GM19452 (cell line): ENCODE measurements around the gene P2RY8.
"Not testable (repeated sequence)": the region's sequence is repeated elsewhere in the genome, so short reads cannot be mapped to it uniquely, and the experiment has no call there.

Source experiments
- ATAC-seq: cut with Tn5 transposase; IDR thresholded peaks from one replicate; pipeline ENCODE4 v1.9.1; 2021; ENCODE audit not compliant: unreplicated experiment

The P2RY8 gene

GRCh38 chrX:1520350-1520749 is 16.6 kb downstream of the P2RY8 start:
- ATAC-seq: no peak

DNA sequence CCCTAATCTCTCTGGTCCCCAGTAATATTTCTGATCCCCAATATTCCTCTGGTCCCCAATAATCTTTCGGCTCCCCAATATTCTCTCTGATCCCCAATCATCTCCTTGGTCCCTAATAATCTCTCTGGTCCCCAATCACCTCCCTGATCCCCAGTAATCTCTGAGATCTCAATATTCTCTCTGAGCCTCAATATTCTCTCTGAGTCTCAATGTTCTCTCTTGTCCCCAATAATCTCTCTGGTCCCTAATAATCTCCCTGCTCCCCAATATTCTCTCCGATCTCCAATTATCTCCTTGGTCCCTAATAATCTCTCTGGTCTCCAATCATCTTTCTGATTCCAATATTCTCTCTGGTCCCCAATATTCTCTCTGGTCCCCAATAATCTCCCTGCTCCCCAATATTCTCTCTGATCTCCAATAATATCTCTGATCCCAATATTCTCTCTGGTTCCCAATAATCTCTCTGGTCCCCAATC is 17.9 kb downstream of the P2RY8 start:
- ATAC-seq: no peak

DNA sequence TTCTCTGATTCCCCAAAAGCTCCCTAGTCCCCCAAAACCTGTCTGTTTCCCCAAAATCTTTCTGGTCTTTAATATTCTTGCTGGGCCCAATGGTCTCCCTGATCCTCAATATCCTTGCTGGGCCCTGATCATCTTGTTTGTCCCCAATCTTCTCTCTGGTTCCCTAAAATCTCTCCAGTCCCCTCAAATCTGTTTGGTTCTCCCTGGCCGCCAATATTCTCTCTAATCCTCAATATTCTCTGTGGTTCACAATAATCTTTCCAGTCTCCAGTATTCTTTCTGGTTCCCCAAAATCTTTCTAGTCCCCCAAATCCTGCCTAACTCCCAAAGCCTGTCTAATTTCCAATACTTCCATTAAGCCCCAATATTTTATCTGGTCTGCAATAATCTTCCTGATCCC is 18.5 kb downstream of the P2RY8 start:
- ATAC-seq: no peak

GRCh38 chrX:1516596-1517104 is 20.3 kb downstream of the P2RY8 start:
- ATAC-seq: no peak

- no peak for ATAC-seq
Observed at GRCh38 chrX:1511829-1512228, 25.2 kb downstream of the P2RY8 start.

DNA sequence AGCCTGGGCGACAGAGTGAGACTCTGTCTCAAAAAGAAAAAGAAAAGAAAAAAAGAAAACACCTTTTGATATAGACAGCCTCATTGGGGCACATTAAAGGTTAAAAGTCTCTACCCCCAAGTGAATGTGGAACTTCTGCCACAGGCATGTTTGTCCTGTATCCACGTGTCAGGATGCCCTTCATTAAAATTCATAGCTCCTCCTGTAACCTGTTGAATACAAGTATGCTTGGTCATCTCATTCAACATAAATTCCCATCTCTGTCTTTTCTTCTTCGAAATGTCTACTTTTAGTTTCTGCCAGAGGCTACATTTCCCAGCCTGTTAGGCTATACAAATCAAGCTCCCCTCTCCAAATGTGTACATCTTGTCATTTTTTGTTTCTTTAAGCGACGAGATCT is 25.8 kb downstream of the P2RY8 start:
- ATAC-seq: no peak

- ATAC-seq: peak; percentile 77
Observed at GRCh38 chrX:1507511-1508463, 29.2 kb downstream of the P2RY8 start.

DNA sequence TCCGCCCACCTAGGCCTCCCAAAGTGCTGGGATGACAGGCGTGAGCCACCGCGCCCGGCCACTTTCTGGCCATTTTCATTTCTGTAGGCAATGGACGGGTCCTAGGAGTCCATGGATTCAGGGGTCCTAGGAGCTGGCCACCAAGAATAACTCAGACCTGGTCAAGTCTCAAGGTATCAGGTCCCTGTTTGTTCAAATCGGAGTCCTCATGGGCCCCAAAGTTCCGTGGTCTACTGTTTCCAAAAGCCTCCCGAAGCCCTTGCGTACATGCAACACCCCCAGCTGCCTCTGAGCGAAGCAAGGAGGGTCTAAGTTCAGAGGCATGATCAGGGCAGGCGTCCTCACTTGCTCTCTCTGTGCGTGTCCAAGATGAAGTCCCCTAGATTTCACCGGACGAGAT is 30.1 kb downstream of the P2RY8 start:
- ATAC-seq: no peak

DNA sequence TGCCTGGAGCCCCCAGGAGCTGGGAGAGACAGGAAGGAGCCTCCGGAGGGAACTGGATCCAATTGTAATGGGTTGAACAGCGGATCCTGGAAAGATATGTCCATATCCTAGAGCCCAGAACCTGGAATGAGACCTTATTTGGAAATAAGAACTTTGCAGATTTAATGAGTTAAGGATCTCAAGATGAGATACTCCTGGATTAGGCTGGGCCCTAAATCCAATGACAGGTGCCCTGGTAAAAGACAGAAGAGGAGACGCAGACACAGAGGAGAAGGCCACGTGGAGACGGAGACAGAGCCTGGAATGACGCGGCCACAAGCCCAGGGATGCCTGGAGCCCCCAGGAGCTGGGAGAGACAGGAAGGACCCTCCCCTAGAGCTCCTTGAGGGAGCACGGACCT is 34.1 kb downstream of the P2RY8 start:
- no peak for ATAC-seq

- peak; percentile 44 for ATAC-seq
Observed at GRCh38 chrX:1502241-1502640, 34.7 kb downstream of the P2RY8 start.

GRCh38 chrX:1500701-1501624 is 36.0 kb downstream of the P2RY8 start:
- ATAC-seq: peak; percentile 68

- ATAC-seq: no peak
Observed at GRCh38 chrX:1496076-1496475, 40.9 kb downstream of the P2RY8 start.

DNA sequence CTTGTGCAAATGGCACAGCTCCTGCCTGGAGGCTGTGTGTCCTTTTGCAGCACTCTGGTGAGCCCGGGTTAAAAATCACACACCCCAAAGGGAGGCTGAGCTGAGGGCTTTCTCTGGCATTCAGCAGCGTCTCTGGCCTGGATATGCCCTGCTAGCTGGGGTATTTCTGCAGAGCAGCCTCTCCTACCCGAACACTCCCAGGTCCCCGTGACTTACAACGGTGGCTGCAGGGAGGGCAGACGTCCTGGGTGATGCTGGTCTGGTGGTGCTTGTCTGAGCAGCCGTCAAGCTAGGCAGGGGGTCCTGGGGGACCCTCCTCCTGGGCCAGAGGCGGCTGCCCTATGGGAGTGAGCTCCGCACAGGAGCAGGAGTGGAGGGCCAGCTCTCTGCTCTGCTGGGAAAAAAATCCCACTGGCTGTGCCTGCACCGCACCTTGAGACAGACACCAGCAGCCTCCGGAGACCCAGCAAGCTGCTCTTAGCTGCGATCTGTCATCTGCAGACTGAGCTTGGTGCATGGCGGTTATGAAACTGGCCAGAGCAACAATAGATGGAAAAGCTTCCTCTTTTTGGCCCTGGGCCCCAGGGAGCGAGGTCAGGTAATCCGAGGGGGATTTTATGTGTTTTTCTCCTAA is 43.0 kb downstream of the P2RY8 start:
- peak; percentile 54 for ATAC-seq

- no peak for ATAC-seq
Observed at GRCh38 chrX:1493412-1493811, 43.6 kb downstream of the P2RY8 start.

DNA sequence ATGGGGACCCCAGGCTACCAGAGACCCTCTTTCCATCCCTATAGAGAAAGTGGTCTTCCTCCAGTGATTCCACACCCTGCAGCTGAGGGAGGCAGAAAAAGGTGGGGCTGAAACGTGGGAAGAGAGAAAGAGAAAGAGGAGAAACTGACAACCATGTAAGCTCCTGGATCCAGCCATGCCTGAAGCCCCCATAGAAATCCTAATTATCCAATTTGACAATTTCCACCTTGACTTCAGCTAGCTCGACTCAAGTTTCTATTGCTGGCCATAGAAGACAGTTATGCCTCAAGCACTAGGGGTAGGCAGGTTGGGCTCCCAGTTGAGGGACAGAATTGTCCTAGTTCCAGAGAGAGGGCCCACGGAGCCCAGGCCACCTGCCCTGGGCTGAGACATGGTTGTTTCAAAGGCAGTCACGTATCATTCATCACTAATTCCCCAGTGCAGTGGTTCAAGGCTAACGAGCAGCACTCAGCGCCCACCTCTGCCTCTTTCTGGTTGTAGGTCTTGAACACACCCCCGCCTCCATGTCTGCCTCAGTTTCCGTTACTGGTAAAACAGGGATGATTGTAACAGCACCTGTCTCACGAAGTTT is 44.5 kb downstream of the P2RY8 start:
- no peak for ATAC-seq

- ATAC-seq: peak; percentile 81
Observed at GRCh38 chrX:1491851-1492349, 45.1 kb downstream of the P2RY8 start.

GRCh38 chrX:1491248-1491647 is 45.7 kb downstream of the P2RY8 start:
- not testable (repeated sequence) for ATAC-seq

- ATAC-seq: not testable (repeated sequence)
Observed at GRCh38 chrX:1490723-1491122, 46.3 kb downstream of the P2RY8 start.

GRCh38 chrX:1489354-1489753 is 47.6 kb downstream of the P2RY8 start:
- not testable (repeated sequence) for ATAC-seq

GRCh38 chrX:1488745-1489144 is 48.2 kb downstream of the P2RY8 start:
- no peak for ATAC-seq
